Measurements from ENCODE around the gene ARID1B.
A peak's percentile ranks its signal among the peaks of the same experiment; 100 is the strongest.

Gene ARID1B

GRCh38 chr6:156946370-156946936 is 169.3 kb downstream of the ARID1B start:
- no peak for DNase-seq

- no peak for DNase-seq
Observed at GRCh38 chr6:156948277-156948676, 171.1 kb downstream of the ARID1B start.

- DNase-seq, result no peak
Observed at GRCh38 chr6:156948807-156949206, 171.6 kb downstream of the ARID1B start.

- no peak for DNase-seq
Observed at GRCh38 chr6:156949376-156949775, 172.2 kb downstream of the ARID1B start.

- no peak for DNase-seq
Observed at GRCh38 chr6:156950084-156950483, 172.9 kb downstream of the ARID1B start.

- DNase-seq, result no peak
Observed at GRCh38 chr6:156950531-156950930, 173.4 kb downstream of the ARID1B start.

GRCh38 chr6:156952401-156952800 is 175.2 kb downstream of the ARID1B start:
- DNase-seq, result no peak

- no peak for DNase-seq
Observed at GRCh38 chr6:156953127-156953478, 175.9 kb downstream of the ARID1B start.

- no peak for DNase-seq
Observed at GRCh38 chr6:156953479-156954146, 176.4 kb downstream of the ARID1B start.

GRCh38 chr6:156954191-156954590 is 177.0 kb downstream of the ARID1B start:
- DNase-seq, result no peak

GRCh38 chr6:156954816-156955215 is 177.6 kb downstream of the ARID1B start:
- DNase-seq, result no peak

- no peak for DNase-seq
Observed at GRCh38 chr6:156955494-156956183, 178.5 kb downstream of the ARID1B start.

- DNase-seq, result no peak
Observed at GRCh38 chr6:156956286-156956685, 179.1 kb downstream of the ARID1B start.

- DNase-seq, result no peak
Observed at GRCh38 chr6:156957931-156958547, 180.9 kb downstream of the ARID1B start.

GRCh38 chr6:156960525-156960924 is 183.3 kb downstream of the ARID1B start:
- no peak for DNase-seq

- no peak for DNase-seq
Observed at GRCh38 chr6:156961282-156961892, 184.2 kb downstream of the ARID1B start.

GRCh38 chr6:156963712-156964700 is 186.8 kb downstream of the ARID1B start:
- peak; percentile 68 for DNase-seq

- DNase-seq, result no peak
Observed at GRCh38 chr6:156967852-156968251, 190.7 kb downstream of the ARID1B start.

GRCh38 chr6:156969233-156969632 is 192.1 kb downstream of the ARID1B start:
- DNase-seq, result no peak

- no peak for DNase-seq
Observed at GRCh38 chr6:156970595-156971112, 193.5 kb downstream of the ARID1B start.

GRCh38 chr6:156971153-156971885 is 194.1 kb downstream of the ARID1B start:
- no peak for DNase-seq
